GM18507 (cell line): ENCODE measurements around the gene RRP12.
"Not testable (repeated sequence)": the region's sequence is repeated elsewhere in the genome, so short reads cannot be mapped to it uniquely, and the experiment has no call there.

Experiments used
- DNase-seq: peaks from one replicate; pipeline ENCODE4 v3.0.0; 2011; ENCODE audit warnings: low read depth; ENCODE audit not compliant: insufficient read length; ENCODE audit errors: extremely low spot score
- FAIRE-seq: peaks from 2 replicates; lab custom pipeline; 2011; peaks lifted over from hg19 to GRCh38; lab: Jason Lieb, UNC

RRP12 gene

DNA sequence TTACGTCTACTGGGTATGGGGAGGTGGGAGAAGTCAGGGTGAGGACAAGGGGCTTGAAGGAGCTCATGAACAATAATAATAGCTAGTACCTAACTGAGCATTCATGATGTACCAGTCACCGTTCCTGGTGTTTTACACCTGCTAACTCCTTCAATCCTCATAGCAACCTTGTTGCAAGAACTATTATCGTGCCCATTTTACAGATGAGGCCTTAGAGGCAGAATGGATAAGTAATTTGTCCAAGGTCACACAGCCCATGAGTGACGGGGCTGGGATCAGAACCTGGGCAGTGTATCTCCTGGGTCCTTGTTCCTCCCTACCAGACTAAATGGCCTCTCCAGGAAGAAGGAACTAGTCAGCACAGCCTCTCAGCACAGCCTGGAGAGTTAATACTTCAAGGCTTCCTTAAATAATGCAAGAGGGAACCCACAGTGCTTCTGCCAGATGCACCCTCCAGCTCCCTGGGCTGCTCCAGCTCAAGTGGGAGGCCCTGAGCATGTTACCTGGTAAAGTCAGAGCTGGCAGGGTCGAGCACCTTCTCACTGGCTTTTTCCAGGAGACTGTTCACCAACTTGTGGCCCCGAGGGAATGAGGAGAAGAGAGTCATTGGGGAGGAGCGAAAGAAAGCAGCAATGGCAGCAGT is 28.8 kb downstream of the RRP12 start:
- DNase-seq (no peak), FAIRE-seq (no peak)

- DNase-seq (no peak), FAIRE-seq (no peak)
These were observed 29.4 kb downstream of the RRP12 start for GRCh38 chr10:97371696-97372095.

DNA sequence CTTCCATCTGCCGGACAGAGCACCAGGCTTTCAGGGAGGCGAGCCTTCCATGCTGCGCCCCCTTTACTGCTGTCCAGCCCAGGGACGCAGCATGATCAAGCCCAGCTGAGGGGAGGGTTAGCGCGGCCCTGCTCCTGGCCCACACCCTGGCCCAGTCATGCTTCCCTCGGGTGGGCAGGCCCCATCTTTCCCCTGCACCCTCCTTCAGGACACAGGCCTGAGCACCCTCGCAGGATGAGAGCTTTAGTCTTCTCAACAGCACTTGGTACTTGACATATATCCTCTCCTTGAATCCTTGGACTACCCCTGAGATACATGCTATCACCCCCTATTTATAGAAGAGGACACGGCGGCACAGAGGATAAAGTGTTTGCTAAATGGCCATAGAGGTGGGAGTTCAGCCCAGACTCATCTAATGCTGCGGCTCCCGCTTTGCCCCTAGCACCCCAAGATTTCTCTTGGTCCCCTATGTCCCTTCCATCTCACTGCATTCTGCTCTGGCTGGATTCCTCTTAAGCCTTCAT is 34.0 kb downstream of the RRP12 start:
- no peak for FAIRE-seq

GRCh38 chr10:97366572-97366971 is 34.6 kb downstream of the RRP12 start:
- DNase-seq (no peak), FAIRE-seq (no peak)

More for the DNA sequence above, 34.0 kb downstream of the RRP12 start:
- no peak for DNase-seq

DNA sequence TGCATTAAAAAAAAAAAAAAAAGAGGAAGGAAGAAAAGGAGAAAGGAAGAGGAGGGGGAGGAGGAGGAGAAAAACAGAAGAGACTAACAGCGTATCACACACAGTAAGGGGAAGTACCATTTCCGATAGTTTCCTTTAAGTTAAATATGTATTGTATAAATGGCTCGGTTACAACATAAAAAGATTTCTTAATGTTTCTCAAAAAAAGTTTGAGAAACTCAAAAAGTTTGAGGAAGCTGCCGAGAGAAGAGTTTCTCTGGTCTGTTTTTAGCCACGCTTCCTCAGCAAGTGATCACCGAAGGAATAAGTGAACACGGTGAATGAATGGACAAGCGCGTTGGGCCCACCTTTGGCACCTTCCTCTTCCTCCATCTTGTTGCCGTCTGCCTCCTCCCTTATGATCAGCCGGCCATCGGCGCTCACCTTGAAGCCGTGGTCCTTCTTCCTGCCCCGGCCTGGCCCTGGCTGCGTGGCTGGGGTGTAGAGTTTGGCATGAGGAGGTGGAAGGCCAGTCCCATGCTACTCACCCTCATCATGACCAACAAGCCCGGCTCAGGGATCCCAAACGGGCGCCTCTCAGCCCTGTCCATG is 35.3 kb downstream of the RRP12 start:
- no peak for DNase-seq
- FAIRE-seq, result no peak

DNA sequence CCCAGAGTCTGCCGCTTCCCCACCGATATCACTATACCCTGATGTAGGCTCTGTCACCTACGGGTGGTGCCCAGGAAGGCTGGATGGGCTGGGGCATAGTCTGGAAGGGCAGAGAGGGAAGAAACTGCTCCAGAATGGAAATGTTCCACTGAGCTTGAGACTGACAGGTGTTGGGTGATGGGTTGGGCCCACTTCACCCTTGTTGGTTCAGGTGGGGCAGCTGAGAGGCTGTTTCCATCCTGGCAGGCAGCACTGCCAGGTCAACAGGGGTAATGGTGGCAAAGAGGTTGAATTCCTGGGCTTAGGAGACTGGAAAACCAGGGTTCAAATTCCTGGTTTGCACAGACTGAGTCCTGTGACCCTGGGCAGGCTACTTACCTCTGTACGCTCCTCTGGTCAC is 38.1 kb downstream of the RRP12 start:
- DNase-seq (no peak), FAIRE-seq (no peak)

- DNase-seq (no peak), FAIRE-seq (no peak)
These were observed 38.7 kb downstream of the RRP12 start for GRCh38 chr10:97362310-97363033.

DNA sequence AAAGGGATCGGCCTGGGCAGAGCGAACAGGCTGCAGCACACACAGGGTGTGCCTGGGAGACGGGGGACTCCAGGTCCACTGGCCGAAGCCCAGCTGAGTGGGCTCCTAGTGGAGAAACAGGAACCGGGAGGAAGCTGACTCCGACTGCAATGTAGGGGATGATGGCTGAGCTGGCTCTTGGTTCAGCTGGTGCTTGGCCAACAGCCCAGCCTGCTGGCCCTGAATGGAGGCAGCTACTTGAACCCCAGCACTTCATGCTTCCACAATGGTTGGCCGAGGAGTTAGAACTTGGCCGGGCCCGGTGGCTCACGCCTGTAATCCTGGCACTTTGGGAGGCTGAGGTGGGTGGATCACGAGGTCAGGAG is 39.6 kb downstream of the RRP12 start:
- DNase-seq (no peak), FAIRE-seq (no peak)

DNA sequence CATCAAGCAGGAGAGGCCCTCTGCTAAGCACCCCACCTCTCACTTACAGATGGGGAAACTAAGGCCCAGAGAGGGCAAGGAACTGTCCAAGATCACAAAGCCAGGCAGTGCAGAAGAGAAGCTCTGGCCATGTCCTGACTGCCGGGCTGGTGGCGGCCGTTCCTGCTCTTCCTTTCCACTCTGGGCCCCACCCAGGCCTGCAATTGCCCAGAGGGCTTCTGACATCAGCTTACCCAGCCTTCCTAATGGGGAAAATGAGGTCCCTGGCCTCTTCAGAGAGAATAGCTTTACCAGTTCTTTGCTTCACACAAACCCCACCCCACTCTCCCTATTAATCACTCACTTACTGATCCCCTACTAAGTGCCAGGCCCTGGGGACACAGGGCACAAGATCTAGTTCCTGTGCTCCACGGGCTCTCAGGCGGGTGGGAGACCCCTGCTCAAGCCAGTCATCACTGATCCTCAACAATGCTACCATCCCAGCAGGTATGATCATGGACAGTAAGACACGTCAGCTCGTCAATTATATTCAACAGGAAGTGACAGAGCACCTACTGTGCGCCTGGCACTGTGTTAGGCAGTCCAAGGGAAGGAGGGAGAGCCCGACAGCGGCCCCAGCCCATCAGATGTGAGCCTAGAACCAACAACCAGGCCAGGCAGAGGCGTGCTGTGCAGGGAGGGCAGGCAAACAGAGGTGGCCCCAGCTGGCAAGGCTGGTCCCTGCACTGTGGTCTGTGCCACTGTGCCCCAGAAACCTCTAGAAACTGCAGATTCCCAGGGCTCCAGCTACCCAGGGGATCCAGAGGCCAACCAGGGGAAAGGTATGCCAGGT is 40.2 kb downstream of the RRP12 start:
- no peak for DNase-seq
- no peak for FAIRE-seq

DNA sequence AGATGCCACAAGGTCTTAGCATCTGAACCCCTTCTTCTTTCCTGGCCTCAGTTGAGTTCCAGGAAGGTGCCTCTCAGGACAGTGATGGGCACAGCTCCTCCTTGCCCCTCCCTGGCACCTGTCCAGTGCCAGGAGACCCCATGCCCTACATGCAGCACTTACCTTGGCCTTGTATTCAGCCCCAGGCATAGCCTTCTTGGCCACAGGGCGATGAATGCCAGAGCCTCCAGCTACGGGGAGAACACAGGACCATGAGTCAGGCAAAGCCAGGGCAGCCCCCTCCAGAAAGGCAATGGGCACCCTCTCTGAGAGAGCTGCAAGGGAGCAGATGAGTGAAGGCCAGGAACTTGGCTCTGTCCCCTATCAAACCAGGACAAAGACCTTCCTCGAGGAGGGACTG is 42.4 kb downstream of the RRP12 start:
- DNase-seq (no peak), FAIRE-seq (no peak)

DNA sequence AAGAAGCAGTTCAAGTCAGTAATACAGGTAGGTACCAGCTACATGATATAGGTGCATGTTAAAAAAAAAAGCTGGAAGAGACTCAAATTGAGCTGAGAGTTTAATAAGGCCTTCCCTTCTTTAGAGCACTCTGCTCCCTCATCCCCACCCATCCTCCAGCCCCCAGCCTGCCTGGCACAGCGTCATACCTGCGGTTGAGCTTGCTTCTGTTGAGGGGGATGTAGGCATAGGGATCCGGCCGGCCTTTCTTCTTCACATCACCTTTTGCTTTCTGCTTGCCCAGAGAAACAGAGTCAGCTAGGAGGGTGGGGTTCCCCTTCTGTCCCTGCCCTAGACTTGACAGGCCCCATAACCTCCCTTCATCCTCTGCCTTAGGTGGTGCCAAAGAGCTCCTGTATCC is 42.8 kb downstream of the RRP12 start:
- no peak for FAIRE-seq
- DNase-seq, result no peak

DNA sequence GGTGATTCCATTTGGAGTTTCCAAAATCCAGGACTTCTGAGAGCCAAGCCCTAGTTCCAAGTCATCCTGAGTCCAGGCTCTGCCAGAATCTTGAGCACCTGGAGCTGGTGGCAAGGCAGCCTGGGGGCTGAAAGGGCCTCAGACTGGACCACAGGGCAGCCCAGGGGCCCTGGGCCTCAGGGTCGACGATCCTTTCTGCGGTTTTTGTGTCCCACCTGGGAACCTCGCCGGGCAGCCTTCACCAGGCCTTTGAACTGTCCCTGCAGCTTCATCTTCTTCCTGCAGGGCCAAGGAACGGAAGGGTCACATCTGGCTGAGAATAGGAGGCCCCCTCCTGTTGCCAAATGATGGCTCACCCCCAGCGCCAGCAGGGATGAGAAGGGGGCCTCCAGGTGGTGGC is 44.2 kb downstream of the RRP12 start:
- DNase-seq (no peak), FAIRE-seq (no peak)

DNA sequence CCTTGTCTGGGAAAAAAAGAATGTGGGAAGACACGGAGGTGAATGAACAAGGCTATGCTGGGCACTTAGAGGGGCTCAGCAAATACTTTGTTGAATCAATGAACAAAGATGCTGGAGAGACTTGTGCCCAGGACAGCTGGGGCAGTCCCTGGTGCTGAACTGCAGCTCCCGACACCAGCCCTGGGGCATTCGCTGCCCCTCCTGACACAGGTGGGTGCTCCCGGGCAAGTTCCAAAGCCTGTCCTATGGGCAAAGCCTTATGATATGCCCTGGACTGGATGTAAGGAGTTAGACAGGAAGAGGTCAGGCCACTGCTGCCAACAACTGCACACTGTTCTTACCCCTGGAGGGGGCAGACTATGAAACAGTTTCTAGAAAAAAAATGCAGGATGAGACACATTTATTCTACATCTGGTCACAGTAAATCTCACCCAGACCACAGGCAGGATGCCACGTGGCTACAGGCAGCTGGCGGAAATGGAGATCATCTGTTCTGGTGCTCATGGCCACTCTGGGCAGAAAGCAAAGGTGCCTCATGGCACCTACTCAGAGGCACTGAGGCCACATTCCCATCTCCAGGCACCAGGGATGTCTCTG is 44.7 kb downstream of the RRP12 start:
- DNase-seq, result no peak
- FAIRE-seq, result no peak

- FAIRE-seq, result no peak
- no peak for DNase-seq
These were observed 45.6 kb downstream of the RRP12 start for GRCh38 chr10:97355571-97355975.

DNA sequence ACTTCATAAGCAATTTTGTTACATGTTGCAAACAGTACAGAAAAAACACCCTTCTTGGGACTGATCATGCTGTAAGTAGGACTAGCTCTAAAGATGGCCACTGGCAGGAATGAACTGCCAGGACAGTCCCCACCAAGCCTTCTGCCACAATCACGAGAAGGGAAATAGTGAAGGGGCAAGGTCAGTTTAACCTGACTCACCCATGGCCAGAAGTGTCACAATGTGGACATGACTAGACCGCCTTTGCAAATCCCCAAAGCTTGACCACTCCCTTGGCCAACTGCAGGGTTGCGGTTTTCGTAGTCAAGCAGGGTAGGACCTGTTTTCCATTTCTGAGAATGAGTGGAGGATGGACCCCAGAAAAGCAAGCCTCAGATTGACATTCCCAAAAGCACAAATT is 47.2 kb downstream of the RRP12 start:
- FAIRE-seq, result no peak
- no peak for DNase-seq

DNA sequence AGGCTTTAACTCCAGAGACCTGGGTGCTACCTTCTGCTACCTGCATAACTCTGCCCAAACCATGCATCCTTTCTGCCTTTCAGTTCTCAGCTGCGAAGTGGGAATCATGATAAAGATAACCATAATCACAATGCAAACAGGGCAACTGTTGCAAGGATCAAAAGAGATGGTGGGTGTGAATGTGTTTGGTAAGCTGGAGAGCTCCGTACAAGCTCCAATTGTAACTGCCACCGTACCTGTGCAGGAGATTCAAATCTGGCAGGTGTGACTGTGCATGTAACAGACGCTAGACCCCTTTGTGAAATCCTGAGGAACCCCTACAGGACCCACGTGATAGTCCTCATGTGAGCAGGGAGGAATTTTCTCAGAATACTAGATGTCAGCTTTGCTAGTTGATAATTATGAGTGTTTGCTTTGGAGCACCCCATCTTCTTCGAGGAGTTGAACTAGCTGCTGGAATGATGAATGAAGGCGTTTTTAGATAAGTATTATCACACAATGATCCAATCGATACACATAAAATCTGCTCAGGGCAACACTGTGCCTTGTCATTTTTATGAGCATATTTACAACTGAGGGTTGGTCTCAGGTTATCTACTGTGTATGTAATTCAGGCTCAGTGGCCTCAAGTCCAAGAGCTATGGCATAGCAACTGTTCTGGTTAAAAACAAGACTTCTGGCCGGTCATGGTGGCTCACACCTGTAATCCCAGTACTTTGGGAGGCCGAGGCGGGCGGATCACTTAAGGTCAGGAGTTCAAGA is 51.2 kb downstream of the RRP12 start:
- FAIRE-seq (no peak), DNase-seq (no peak)

DNA sequence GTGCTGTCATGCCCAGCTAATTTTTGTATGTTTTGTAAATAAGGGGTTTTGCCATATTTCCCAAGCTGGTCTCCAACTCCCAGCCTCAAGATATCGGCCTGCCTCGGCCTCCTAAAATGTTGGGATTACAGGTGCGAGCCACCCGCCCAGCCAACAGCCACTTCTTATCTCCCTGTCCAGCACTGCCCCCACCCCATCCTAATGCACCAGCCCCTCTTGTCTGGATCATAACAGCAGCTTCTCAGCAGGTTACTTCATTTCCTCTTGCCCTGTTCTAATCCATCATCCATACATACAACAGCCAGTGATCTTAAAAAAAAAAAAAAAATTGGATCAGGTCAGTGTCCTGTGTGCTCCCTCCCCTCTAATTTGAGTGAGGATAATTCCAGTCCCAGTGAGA is 53.8 kb downstream of the RRP12 start:
- no peak for FAIRE-seq
- DNase-seq, result no peak

- DNase-seq, FAIRE-seq: not testable (repeated sequence)
These were observed 57.5 kb downstream of the RRP12 start for GRCh38 chr10:97343664-97344063.

GRCh38 chr10:97341416-97341815 is 59.7 kb downstream of the RRP12 start:
- no peak for DNase-seq
- FAIRE-seq, result no peak
